HG02571 (cell line): ENCODE measurements around the gene MCRIP1.

Source experiments
- ATAC-seq: cut with Tn5 transposase; IDR thresholded peaks from one replicate; pipeline ENCODE4 v1.9.1; 2021; ENCODE audit warnings: mild to moderate bottlenecking, moderate library complexity; ENCODE audit not compliant: unreplicated experiment

Gene MCRIP1

DNA sequence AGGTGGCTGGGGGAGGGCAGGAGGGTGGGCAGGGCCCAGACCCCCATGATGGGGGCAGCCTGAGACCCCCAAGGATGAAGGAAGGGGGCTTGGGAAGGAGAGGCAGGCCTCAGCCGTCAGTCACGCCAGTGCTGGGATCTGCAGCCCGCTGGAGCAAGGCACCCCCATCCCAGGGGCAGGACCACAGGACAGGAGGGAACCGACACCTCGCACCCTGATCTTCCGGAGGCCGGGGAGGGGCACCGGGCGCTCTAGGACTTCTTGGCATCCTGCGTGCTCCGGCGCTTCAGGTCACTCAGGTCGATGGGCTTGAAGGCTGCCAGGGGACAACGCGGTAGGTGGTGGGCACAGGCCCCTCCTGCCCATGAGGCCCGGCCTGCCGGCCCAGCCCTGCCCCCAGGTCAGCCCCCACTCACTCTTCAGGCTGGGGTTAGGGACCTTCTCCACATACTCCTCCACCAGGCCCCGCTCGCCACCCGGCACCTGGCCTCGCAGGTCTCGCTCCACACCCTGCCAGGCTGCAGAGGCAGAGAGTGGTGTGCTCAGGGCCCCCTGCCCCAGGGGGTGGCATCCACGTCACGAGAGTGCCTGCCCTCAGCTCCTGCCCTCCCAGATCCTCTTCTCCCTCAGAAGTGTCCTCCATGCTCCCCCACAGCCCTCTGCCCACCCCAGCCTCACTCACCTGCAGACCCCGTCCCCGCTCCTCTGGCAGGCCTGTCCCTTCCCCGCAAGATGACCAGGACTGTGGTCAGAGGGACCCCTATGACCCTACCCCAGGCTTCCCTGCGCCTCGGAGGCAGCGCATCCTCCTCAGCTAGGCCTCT is 9.9 kb downstream of the MCRIP1 start:
- no peak for ATAC-seq

DNA sequence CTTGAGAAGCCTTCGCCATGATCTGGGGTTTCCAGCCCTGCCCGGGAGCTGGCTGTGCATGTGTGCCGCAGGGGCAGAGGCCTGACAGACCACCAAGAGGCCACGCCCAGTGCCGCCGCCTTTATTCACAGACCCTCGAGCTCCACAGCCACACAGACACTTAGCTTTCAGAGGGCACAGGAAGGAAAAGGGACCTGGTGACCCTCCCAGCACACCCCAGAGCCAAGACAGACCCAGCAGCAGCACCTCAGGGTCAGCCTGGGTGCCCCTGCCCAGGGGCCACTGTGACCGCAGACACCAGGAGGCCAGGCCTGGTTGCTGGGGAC is 10.8 kb downstream of the MCRIP1 start:
- no peak for ATAC-seq

DNA sequence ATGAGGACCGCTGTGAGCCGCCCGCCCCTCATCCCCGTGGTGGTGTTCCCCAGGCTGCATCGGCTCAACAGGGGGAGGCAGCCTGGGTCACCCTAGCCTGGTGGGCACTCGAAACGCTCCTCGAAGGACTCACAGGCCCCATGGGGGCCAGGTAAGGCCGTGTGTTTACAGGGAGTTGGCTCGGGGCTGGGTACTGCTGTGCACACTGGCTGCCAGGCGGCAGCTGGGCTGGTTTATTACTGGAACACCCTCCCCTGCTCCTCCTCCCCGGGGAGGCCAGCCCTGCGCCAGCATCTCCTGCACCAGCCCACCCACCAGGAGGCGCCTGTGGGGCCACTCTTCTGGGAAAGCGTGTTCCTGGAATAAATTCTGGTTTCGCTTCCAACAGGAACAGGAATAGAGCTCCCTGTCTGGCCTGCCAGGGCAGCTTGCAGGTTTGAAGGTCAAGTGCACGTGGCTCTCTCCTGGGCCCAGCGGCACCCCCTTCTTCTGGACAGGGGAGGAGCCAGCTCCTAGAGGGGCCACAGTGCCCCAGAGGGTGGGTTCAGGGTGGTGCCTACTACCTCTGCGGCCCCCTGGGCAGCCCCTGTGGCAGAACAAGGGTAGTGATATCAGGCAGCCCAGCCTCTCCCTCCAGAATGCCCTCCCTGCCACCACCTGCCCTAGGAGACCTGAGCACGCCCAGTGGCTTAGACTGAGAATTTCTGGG is 11.3 kb downstream of the MCRIP1 start:
- no peak for ATAC-seq

DNA sequence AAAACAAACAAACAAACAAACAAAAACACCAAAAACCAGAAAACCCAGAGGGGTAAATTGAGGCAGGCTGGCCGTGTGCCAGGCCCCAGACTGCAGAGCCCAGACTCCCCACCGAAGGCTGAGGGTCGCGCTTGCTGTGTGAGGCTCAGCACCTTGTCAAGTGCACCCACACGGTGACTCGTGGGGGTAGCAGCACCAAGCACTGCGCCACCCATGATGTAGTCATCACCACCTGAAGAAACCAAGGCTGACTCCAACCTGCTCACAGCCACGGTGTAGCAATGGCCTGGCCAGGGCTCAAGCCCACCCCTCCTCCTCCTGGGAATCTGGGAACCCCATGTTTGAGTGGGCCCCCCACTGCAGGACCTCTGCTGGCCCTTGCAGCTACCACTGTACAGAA is 11.9 kb downstream of the MCRIP1 start:
- ATAC-seq, result no peak

DNA sequence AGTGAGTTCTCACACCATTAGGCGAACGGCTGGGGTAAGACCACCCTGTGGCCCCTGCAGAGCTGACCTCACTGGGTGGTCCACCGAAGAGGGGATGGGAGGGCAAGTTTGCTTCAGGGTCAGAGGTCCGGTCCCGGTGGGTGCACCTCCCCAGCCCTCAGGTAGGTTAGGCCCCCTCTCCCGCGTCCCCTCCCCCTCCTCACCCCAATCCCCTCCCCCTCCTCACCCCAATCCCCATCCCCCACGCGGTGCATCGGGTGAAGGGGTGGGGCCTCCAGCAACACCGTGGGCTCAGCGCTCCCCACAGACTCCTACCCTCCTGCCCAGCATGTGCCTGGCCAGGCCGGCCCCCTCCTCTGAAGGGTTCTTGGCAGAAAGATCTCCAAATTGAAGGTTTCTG is 13.4 kb downstream of the MCRIP1 start:
- ATAC-seq, result no peak

DNA sequence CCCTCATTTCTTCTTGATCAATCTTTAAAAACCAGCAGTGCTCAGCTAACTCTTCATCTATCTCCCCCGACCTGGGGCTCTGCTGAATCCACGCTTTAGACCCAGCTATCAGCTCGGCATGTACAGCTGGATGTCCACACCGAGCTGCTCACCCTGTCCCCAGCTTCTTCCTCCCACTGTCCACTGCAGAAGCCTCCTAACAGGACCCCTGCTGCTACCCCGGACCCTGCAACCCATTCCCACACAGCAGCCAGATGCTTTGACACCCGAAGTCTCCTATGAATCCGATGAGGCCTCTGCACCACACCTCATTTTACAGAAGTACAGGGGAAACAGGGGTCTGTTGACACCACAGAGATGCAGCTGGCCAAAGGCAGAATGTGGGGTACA is 15.3 kb downstream of the MCRIP1 start:
- no peak for ATAC-seq

DNA sequence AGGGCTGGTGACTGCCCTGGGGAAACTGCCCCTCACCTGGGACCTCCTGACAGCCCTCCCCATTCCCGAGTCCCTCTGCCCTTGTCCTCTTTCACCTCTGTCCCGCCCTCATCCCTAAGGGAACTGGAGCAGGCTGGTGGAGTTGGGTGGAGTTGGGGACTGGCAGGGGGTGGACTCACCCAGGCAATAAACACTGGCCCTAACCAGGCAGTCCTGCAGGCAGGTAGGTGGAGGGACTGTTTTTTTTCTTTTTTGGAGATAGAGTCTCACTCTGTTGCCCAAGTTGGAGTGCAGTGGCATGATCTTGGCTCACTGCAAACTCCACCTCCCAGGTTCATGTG is 17.5 kb downstream of the MCRIP1 start:
- ATAC-seq, result no peak

DNA sequence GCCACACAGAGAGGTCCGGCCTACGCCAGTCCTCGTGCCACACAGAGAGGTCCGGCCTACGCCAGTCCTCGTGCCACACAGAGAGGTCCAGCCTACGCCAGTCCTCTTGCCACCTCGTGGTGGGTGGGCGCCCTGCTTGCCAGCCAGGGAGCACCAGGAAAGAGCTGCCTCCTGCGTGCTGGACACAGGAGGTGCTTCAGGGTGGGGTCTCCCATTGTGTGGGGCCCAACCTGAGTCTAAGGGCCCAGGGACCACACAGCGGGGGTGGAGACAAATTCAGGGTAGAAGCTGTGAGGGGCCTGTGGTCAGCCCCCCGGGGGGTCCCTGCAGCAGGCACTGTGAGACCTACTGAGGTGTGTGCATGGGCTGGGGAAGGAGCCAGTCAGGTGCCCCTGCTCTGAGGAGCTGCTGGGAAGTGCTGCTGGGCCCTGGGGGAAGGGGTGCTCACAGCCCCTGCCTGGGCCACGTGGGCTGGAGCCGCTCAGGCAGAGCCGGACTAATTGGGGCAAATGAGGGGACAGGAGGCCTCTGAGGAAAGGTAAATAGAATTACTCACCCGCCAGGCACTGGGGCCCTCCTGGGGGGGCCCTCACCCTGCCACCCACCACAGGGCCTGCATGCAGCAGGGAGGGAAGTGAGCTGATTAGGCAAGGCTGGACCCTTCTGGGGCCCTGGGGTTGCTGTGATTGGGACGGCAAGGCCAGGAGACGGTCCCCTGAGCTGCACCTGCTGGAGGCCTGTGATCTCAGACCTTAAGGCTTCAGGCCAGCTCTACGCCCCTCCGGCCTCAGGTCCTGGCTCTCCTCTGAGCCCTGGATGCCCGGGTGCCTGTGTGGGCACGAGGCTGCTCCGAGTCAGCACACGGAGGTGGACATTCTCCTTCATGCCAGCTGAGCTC is 18.1 kb downstream of the MCRIP1 start:
- ATAC-seq, result no peak

DNA sequence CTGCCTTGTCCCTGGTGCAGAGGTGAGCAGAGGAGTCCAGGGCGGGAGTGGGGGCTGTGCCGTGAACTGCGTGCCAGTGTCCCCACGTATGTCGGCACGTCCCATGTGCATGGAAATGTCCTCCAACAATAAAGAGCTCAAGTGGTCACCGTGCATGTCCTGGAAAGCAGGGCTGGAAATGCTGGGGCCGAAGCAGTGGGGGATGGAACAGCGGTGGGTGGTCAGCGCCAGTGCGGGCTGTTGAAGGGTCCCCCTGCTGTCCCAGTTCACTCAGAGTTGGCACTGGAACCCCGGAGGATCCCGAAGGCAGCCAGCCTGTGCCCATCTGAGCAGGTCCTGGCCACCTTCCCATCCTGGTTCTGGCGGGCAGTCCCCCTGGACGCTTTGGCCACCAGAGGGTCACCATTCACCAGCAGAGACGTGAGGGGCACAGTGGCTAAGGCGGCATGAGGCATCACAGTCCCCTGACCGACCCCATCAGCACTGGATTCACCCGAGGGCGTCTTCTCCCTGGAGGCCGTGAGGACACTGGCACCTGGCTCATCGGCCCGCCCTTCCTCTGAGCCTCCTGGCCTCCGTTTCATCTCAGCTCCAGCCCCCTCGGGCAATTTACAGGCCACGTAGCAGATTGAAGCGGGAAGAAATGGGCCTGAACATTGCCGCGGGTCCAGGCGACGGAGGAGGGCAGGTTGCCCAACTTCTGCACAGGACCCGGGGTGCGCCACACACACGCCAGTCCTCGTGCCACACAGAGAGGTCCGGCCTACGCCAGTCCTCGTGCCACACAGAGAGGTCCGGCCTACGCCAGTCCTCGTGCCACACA is 19.0 kb downstream of the MCRIP1 start:
- ATAC-seq, result no peak

DNA sequence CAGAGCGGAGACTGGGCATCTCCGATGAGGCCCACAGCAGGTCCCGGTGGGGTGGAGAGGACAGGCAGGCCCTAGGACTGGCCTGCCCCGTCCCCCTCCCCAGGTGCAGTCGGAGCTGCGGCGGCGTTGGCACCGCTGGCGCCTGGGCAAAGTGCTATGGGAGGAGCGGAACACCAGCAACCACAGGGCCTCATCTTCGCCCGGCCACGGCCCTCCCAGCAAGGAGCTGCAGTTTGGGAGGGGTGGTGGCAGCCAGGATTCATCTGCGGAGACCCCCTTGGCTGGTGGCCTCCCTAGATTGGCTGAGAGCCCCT is 19.8 kb downstream of the MCRIP1 start:
- no peak for ATAC-seq

DNA sequence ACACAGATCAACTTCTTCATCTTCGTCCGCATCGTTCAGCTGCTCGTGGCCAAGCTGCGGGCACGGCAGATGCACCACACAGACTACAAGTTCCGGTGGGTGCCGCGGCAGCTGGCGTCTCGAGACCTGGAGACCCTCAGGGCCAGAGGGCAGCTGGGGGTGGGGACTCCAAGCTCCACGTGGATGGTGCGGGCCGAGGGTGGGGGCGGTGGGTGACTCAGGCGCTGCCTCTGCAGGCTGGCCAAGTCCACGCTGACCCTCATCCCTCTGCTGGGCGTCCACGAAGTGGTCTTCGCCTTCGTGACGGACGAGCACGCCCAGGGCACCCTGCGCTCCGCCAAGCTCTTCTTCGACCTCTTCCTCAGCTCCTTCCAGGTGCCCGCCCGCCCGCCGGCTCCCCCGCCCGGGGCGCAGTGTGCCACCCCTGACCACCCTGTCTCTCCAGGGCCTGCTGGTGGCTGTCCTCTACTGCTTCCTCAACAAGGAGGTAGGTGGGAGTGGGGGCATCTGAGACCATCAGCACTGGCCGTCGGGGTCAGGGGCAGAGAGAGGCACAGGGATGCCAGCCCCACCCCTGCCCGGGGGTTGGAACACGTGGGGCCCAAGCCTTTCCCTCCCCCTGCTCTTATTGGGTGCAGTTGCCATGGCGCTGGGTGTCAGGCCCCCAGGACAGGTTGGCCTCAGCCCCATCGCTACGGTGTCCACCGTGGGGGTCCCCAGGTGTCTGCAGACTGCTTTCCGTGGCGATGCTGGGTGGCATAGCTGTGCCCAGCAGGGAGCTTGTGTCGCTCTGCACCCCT is 20.3 kb downstream of the MCRIP1 start:
- ATAC-seq, result no peak

DNA sequence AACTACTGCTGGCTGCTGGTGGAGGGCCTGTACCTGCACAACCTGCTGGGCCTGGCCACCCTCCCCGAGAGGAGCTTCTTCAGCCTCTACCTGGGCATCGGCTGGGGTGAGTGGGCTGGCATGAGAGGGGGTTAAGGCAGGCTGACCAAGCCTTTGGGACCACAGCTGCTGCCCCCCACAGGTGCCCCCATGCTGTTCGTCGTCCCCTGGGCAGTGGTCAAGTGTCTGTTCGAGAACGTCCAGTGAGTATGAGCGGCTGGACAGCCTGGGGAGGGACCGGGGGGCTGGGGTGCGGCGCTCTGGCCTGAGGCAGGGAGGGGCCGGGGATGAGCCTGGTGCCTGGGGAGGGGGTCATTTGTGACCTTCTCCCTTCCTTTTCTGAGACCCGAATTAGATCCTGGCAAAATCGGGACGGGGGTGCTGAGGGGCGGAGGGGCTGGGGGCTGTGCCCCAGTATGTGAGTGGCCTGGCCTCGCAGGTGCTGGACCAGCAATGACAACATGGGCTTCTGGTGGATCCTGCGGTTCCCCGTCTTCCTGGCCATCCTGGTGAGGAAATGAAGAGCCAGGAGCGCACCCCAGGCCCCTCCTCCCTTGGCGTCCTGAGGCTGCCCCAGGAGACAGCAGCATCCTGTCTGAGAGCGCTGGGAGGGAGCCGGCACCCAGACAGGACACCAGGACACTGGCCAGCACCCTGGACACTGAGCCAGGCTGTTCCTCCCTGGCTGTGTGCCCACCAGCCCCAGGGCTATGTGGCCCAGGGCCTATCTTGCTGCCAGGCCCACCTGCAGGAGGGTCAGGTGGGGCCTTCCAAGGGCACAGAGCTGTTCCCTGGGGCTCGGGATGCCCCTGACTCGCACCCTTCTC is 21.2 kb downstream of the MCRIP1 start:
- no peak for ATAC-seq

DNA sequence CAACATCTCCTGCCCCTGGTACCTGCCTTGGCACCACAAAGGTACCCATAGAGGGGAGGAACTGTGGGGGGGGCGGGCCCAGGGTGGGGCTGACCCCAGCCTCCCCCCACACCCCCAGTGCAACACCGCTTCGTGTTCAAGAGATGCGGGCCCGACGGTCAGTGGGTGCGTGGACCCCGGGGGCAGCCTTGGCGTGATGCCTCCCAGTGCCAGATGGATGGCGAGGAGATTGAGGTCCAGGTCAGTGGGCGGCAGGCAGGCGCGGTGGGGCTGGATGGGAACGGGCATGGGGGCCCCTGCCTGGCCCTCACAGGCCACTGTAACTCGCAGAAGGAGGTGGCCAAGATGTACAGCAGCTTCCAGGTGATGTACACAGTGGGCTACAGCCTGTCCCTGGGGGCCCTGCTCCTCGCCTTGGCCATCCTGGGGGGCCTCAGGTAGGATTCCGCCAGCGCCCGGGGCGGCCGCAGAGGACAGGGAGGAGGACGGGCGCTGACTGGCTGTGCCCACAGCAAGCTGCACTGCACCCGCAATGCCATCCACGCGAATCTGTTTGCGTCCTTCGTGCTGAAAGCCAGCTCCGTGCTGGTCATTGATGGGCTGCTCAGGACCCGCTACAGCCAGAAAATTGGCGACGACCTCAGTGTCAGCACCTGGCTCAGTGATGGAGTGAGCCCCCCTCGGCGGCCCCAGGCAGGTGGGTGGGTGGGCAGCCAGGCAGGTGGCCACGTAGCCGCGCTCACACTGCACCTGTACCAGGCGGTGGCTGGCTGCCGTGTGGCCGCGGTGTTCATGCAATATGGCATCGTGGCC is 22.0 kb downstream of the MCRIP1 start:
- ATAC-seq, result no peak

DNA sequence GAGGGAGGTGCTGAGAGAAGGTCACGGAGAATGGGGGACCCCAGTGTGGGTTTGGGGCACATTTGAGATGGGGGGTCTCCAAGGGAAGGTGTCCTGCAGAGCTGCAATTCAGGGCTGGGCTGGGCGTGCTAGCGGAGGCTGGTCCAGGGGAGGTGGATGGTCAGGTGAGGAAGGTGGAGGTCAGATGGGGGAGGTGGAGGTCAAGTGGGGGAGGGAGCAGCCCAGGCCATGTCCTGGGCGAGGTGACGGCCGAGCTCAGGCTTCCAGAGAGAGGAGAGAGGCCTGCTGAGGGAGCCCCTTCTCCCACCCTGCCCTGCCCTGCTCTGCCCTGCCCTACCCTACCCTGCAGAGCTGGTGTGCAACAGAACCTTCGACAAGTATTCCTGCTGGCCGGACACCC is 22.6 kb downstream of the MCRIP1 start:
- ATAC-seq, result no peak

DNA sequence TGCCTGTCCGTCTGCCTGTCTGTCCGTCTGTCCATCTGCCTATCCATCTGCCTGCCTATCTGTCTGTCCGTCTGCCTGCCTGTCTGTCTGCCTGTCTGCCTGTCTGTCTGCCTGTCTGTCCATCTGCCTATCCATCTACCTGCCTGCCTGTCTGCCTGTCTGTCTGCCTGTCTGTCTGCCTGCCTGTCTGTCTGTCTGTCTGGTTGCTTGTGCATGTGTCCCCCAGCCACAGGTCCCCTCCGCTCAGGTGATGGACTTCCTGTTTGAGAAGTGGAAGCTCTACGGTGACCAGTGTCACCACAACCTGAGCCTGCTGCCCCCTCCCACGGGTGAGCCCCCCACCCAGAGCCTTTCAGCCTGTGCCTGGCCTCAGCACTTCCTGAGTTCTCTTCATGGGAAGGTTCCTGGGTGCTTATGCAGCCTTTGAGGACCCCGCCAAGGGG is 23.5 kb downstream of the MCRIP1 start:
- ATAC-seq, result no peak

DNA sequence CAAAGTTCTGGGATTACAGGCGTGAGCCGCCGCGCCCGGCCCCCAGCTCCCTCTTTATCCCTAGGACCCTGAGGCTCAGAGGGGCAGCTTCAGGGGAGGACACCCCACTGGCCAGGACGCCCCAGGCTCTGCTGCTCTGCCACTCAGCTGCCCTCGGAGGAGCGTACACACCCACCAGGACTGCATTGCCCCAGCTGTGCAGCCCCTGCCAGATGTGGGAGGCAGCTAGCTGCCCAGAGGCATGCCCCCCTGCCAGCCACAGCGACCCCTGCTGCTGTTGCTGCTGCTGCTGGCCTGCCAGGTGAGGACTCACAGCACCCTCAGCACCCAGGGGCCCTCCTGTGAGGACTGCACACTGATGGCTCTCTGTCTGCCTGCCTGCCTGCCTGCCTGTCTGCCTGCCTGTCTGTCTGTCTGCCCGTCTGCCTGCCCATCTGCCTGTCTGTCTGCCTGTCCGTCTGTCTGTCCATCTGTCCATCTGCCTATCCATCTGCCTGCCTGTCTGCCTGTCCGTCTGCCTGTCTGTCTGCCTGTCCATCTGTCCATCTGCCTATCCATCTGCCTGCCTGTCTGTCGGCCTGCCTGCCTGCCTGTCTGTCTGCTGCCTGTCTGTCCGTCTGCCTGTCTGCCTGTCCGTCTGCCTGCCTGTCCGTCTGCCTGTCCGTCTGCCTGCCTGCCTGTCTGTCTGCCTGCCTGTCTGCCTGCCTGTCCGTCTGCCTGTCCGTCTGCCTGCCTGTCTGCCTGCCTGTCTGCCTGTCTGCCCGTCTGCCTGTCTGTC is 24.1 kb downstream of the MCRIP1 start:
- ATAC-seq, result no peak

DNA sequence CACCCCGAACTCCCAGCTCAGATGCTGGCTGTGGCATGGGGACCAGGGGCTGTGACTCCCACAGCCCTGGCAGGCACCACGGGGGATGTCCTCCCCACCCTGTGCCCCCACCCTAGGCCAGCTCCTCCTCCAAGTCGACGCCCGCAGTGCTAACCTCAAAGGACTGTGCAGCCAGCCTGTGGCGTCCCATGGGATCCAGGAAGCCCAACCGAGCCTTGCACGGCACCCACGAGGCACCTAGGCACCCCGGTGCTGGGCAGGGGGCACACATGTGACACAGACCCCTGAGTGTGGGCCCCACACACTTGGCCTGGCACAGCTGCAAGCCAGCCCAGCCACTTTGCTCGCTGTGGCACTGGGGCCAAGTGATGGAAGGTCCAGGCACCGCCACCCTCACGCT is 25.3 kb downstream of the MCRIP1 start:
- no peak for ATAC-seq
